ENCODE measurements around the gene RBSN. TPM values are rescaled to one million over a fixed set of nuclear protein-coding genes. Genes with fewer than 3 reads are reported as not detected.

RBSN gene
- total RNA-seq, 3 donors from 2014 or later (not counting 1 experiment from before 2014, with no cell fraction given) = 27.6 to 34.4 (median 29.4) TPM

DNA sequence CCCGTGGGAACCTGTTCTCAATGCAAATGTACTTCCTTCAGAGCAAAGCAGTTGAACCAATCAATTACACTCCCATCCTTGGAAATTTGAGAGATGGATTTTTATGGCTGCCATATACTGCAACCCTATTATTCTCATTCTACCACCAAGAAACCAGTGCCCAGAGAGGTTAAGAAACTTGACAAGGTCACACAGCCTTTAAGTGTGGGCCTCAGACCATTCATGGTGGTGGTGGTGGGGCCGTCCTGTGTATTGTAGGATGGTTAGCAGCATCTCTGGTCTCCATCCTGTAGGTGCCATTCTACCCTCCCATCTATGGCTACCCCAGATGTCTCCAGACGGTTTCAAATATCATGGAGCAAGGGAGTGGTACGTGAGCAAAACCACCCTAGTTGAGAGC is 23.4 kb upstream of the RBSN start:
- Histone ChIP-seq H3K9me3 (ENCODE audit: control insufficient read depth, insufficient read depth, low read length) (no peaks in the 10 kb centered on the region), H3K27me3 (ENCODE audit: control insufficient read depth, insufficient read depth, low read length) (no peaks in the 10 kb centered on the region), H3K4me1 (ENCODE audit: control insufficient read depth, insufficient read depth, low read length) (peaks cover 3% of the 10 kb centered on the region), H3K27ac (ENCODE audit: low read length) (no peak overlapping the region), H3K4me3 (ENCODE audit: low read length) (no peak overlapping the region), H3K36me3 (ENCODE audit: control insufficient read depth, insufficient read depth, low read length) (no peaks in the 10 kb centered on the region)
- DNase-seq (no peak), ATAC-seq (no peak)
- Mint-ChIP-seq H3K27me3 (ENCODE audit: low read depth in 2 of 2) (peaks cover 0 to 5% of the 10 kb centered on the region in 2 donors), H3K4me3 (no peak overlapping the region), H3K27ac (no peak overlapping the region), H3K36me3 (no peaks in the 10 kb centered on the region), H3K9me3 (no peaks in the 10 kb centered on the region), H3K4me1 (peaks cover 10% of the 10 kb centered on the region in 2 donors)
- TF ChIP-seq CTCF (IDR thresholded peaks at IDR 0.05) = no peak
- intact Hi-C loops (cut with micrococcal nuclease) = no loop called here
- 89% methylated on average over 3 of the region's 4 CpGs for WGBS (ENCODE audit: insufficient coverage)

GRCh38 chr3:15121936-15122335 is 23.0 kb upstream of the RBSN start:
- WGBS (ENCODE audit: insufficient coverage) = 79% methylated on average over 3 of the region's 3 CpGs
- Histone ChIP-seq H3K4me3 (ENCODE audit: low read length) (no peak overlapping the region), H3K27ac (ENCODE audit: low read length) (no peak overlapping the region), H3K36me3 (ENCODE audit: control insufficient read depth, insufficient read depth, low read length) (no peaks in the 10 kb centered on the region), H3K9me3 (ENCODE audit: control insufficient read depth, insufficient read depth, low read length) (no peaks in the 10 kb centered on the region), H3K27me3 (ENCODE audit: control insufficient read depth, insufficient read depth, low read length) (no peaks in the 10 kb centered on the region), H3K4me1 (ENCODE audit: control insufficient read depth, insufficient read depth, low read length) (peaks cover 3% of the 10 kb centered on the region)
- Mint-ChIP-seq H3K4me1 (peaks cover 10% of the 10 kb centered on the region in 2 donors), H3K36me3 (no peaks in the 10 kb centered on the region), H3K4me3 (no peak overlapping the region), H3K27me3 (ENCODE audit: low read depth in 2 of 2) (peaks cover 0 to 5% of the 10 kb centered on the region in 2 donors), H3K27ac (no peak overlapping the region), H3K9me3 (no peaks in the 10 kb centered on the region)
- intact Hi-C loops (cut with micrococcal nuclease) = no loop called here
- TF ChIP-seq CTCF (IDR thresholded peaks at IDR 0.05) = no peak
- DNase-seq = no peak
- ATAC-seq = no peak

GRCh38 chr3:15120986-15121385 is 22.0 kb upstream of the RBSN start:
- Histone ChIP-seq H3K36me3 (ENCODE audit: control insufficient read depth, insufficient read depth, low read length) (no peaks in the 10 kb centered on the region), H3K4me1 (ENCODE audit: control insufficient read depth, insufficient read depth, low read length) (peaks cover 3% of the 10 kb centered on the region), H3K4me3 (ENCODE audit: low read length) (no peak overlapping the region), H3K9me3 (ENCODE audit: control insufficient read depth, insufficient read depth, low read length) (no peaks in the 10 kb centered on the region), H3K27me3 (ENCODE audit: control insufficient read depth, insufficient read depth, low read length) (no peaks in the 10 kb centered on the region), H3K27ac (ENCODE audit: low read length) (no peak overlapping the region)
- H3K4me1 Mint-ChIP-seq = peaks cover 10% of the 10 kb centered on the region in 2 donors
- no peak overlapping the region for H3K27ac Mint-ChIP-seq
- H3K4me3 Mint-ChIP-seq = no peak overlapping the region
- H3K27me3 Mint-ChIP-seq (ENCODE audit: low read depth in 2 of 2) = peaks cover 0 to 5% of the 10 kb centered on the region in 2 donors
- ATAC-seq (no peak), DNase-seq (no peak)
- 72% methylated on average over 1 of the region's 2 CpGs for WGBS (ENCODE audit: insufficient coverage)
- TF ChIP-seq CTCF (IDR thresholded peaks at IDR 0.05) = no peak
- intact Hi-C loops (cut with micrococcal nuclease) = no loop called here
- no peaks in the 10 kb centered on the region for H3K36me3 Mint-ChIP-seq
- H3K9me3 Mint-ChIP-seq = no peaks in the 10 kb centered on the region

DNA sequence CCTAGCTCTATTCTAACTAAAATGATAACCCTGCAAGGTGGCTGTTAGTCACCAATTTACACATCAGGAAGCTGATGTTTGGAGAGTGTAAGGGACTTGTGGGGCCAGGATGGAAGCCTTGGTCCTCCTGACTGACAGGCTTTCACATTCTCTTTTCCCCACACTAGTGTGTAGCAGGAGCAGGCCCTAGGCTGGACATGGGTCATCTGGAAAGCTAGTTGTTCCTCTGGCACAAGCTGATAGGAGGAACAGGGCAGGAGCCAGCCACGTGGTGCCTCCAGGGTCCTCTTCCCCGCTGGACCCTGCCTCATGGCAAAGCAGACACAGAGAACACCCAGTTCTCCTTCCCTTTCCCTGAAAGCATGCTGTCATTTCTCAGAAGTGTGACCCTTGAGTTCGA is 18.1 kb upstream of the RBSN start:
- peaks cover 0 to 5% of the 10 kb centered on the region in 2 donors for H3K27me3 Mint-ChIP-seq (ENCODE audit: low read depth in 2 of 2)
- peaks cover 3% of the 10 kb centered on the region for H3K4me1 ChIP-seq (ENCODE audit: control insufficient read depth, insufficient read depth, low read length)
- no peaks in the 10 kb centered on the region for H3K27me3 ChIP-seq (ENCODE audit: control insufficient read depth, insufficient read depth, low read length)
- DNase-seq (no peak), ATAC-seq (no peak)
- H3K27ac Mint-ChIP-seq = no peak overlapping the region
- no peak for TF ChIP-seq CTCF (IDR thresholded peaks at IDR 0.05)
- H3K9me3 ChIP-seq (ENCODE audit: control insufficient read depth, insufficient read depth, low read length) = no peaks in the 10 kb centered on the region
- no peak overlapping the region for H3K4me3 ChIP-seq (ENCODE audit: low read length)
- no peak overlapping the region for H3K27ac ChIP-seq (ENCODE audit: low read length)
- H3K36me3 Mint-ChIP-seq = no peaks in the 10 kb centered on the region
- 81% methylated on average over 3 of the region's 3 CpGs for WGBS (ENCODE audit: insufficient coverage)
- no peaks in the 10 kb centered on the region for H3K9me3 Mint-ChIP-seq
- no peak overlapping the region for H3K4me3 Mint-ChIP-seq
- intact Hi-C loops (cut with micrococcal nuclease) = no loop called here
- no peaks in the 10 kb centered on the region for H3K36me3 ChIP-seq (ENCODE audit: control insufficient read depth, insufficient read depth, low read length)
- H3K4me1 Mint-ChIP-seq = peaks cover 5 to 6% of the 10 kb centered on the region in 2 donors
